NCI-H82 treated with DMSO at 0.1 percent for 48 hours (cell line): ENCODE results near the gene FOXJ3.

Experiments used
- DNase-seq: peaks from one replicate; lab custom pipeline; 2025; ENCODE audit not compliant: unreplicated experiment; lab: John Stamatoyannopoulos, UW

Gene FOXJ3

GRCh38 chr1:42146626-42147320 is 188.3 kb downstream of the FOXJ3 start:
- peak; percentile 42 for DNase-seq

- no peak for DNase-seq
These were observed 189.0 kb downstream of the FOXJ3 start for GRCh38 chr1:42145764-42146625.

DNA sequence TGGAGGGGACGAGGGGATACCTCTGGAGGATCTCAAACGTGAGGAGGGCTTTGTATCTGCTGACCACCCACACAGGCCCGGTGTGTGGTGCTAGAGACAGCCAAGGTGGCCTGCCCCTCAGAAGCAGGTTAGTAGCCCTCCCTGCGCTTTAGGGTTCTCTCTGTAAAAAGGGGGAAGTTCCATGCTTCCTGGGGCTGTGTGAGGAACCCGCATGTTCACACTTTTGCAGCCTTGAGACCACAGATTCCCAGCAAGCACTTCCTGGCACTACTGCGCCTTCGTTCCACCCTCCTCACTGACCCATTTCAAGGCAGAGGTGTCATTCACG is 189.7 kb downstream of the FOXJ3 start:
- DNase-seq: no peak

- no peak for DNase-seq
These were observed 190.2 kb downstream of the FOXJ3 start for GRCh38 chr1:42144711-42145388.

DNA sequence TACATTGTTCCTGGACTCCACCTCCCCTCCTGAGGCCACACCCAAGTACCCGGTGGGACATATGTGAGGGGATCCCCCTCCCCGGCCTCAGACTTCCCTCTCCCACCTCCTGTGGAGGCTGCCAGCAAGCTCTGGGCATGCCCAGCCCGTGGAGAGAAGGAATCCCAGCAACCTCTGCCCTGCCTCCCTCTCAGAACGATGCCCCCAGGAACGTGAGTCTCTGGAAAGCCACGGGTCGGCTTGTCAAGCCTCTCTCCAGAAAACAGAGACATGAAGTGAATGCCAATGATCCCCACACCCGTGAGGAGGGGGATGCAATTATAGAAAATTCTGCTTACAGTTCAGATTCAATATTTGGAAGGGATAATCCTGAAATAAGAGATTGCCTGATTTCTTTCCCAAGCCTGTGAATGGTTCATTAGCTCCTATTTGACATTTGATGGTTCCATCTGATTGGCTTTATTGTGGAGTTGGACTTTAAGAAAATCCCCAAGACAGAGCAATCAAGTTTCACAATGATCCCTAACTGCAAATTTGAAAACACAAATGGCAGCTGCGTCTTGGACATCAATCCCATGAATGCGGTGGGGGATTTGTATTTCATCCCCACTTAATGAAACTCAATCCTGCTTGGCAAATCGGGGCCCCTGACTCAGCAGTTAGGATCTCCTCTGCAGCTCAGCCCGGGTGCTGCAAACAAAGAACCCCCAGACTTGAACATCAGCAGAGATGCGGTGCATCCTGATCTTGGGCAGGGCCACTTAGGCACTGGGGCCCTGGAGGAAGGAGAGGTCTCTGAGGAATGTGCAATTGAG is 190.9 kb downstream of the FOXJ3 start:
- no peak for DNase-seq

DNA sequence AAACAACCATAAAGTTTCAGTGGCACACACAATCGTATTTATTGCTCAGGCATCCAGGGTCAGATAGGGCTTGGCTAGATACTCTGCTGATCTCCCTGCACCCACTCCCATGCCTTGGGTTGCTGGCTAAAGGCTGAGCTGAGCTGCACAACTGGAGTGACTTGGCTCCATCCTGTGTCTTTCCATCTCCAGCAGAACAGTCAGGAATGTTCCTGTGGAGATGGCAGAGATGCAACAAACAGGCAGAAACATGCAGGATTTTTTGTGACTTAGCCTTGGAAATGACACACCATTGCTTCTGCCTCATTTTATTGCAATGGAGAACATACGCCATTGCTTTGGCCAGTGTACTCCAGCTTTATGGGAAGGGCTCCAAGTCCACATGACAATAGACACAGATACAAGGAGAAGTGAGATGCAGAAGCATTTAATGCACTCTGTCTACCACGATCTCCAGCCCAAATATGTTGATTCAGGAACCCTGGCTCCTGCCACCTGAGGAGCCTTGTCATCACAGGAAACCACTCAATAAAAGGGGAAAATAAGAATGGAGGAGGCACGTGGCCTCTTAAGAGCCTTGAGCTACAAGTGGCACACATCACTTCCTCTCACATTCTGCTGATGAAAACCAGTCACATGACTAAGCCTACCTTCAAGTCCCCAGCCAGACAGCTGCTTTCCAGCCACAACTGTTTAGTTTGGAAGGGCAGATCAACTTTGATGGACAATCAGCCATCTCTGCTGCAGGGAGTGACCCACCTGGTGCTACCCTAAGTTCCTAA is 191.9 kb downstream of the FOXJ3 start:
- no peak for DNase-seq

- no peak for DNase-seq
These were observed 193.1 kb downstream of the FOXJ3 start for GRCh38 chr1:42141978-42142377.

DNA sequence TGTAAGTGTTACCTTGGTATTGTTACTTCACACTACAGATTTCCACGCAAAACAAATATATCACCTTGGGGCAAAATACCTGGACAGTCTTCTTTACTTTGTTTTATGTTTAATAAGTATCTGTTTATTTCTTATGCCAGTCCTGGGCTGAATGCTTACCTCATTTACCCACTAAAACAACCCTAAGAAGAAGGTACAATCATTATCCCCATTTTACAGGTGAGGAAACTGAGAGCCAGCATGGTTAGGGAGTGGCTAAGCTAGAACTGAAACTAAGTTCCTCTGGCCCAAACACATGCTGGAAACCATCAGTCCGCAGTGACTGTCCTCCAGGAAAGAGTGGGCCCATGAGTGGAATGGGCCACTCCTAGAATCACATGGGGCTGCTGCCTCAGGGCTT is 194.8 kb downstream of the FOXJ3 start:
- no peak for DNase-seq

GRCh38 chr1:42139444-42139843 is 195.6 kb downstream of the FOXJ3 start:
- DNase-seq: no peak

GRCh38 chr1:42138586-42138985 is 196.4 kb downstream of the FOXJ3 start:
- no peak for DNase-seq

- DNase-seq: no peak
These were observed 197.3 kb downstream of the FOXJ3 start for GRCh38 chr1:42137766-42138165.

DNA sequence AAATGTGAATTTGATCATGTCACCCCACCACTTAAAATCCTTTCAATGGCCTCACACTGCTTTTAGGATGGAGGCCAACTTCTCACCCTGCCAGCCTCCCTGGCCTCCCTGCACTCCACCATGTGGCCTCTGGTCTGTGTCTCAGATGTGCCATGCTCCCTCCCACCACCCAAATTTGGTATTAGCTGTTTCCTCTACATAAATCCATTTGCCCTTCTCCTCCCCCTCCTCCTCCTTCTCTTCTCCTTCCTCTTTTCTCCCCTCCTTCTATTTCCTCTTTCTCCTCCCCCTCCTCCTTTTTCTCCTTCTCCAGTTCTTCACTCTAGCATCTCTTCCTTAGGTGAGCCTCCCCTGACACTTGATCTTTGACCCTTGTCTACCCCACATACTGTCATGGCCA is 198.6 kb downstream of the FOXJ3 start:
- no peak for DNase-seq

- no peak for DNase-seq
These were observed 199.6 kb downstream of the FOXJ3 start for GRCh38 chr1:42135426-42135825.

DNA sequence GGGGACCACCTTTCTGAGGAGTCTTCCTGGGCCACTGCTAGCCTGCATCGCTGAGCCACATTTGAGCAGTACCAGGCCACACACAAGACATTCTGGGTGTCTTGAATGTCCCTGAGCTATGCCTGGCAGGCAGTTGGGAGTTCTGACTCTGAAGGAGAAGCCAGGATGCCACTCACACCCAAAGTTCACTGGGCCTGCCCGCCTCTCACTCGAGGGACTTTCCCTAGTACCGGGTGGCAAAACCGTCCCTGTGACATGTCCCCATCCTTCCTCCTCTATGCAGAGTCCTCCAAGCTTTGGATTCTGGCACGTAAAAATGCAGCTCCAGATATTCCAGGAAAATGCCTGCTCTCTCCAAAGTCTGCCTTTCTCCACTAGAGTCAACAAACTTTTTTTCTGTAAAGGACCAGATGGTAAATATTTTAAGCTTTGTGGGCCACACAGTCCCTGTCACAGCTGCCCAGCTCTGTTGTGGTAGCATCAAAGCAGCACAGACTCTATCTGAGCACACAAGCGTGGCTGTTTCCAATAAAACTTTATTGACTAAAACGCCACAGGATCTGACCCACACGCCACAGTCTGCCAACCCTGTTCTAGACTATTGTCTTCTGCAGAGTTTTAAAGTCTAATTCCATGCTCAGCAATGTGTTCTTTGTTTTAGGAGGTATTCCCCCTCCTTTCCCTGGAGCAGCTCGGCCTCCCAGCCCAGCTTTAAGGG is 201.1 kb downstream of the FOXJ3 start:
- no peak for DNase-seq

- DNase-seq: no peak
These were observed 201.6 kb downstream of the FOXJ3 start for GRCh38 chr1:42133390-42133789.

GRCh38 chr1:42130061-42130660 is 204.9 kb downstream of the FOXJ3 start:
- no peak for DNase-seq

DNA sequence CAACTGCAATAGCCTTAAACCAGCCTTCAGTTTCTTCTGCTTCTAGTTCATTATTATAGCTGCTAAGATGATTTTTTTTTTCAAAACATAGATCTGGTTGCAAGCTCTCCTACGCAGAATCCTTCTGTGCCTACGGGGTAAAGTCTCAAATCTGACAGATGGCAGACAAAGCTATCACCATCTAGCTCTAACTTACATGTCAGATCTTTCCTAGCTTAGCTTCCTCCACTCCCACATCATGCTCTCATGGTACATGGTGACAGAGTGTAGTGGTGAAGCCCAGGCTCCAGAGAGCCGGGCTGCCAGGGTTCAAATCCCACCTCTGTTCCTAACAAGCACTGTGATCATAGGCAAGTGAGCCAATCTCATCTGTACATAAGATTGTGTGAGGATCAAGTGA is 206.1 kb downstream of the FOXJ3 start:
- no peak for DNase-seq

DNA sequence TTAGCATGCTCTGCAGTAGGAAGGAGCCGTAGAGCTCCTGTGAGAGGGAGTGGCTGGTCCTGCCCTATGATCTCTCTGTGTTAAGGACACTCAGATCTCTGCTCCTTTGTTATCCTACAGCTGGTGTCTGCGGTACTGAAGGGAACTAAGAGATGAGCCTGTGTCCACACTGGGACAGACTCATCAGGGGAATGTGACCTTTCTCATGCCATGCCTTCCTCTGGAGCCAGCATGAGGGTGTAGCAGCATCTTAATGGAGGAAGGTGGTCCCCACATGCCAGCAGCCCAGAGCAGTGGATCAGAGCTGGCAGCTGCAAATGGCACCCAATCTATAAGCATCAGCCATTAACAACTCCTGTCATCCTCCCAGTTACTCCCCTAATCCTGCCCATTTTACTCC is 206.5 kb downstream of the FOXJ3 start:
- DNase-seq: no peak

DNA sequence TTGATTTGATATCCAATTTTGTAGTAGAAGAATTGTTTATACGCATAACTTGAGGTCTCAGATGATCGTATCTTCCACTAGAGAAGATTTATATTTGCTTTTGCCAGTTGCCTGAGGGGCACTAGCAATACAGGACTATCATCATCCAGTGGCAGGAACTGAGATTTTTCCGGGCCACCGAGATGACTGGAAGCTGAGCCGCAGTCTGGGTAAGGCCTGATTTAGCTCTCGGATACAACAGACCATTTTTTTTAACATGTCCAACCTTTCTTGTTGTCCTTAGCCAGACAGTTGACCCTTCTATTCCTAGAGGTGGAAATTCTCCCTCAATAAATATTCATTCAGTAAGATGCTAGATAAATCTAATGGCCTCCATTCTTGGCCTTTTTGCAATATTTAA is 207.3 kb downstream of the FOXJ3 start:
- no peak for DNase-seq
